ENCODE measurements around the gene MSL3B.

DNA sequence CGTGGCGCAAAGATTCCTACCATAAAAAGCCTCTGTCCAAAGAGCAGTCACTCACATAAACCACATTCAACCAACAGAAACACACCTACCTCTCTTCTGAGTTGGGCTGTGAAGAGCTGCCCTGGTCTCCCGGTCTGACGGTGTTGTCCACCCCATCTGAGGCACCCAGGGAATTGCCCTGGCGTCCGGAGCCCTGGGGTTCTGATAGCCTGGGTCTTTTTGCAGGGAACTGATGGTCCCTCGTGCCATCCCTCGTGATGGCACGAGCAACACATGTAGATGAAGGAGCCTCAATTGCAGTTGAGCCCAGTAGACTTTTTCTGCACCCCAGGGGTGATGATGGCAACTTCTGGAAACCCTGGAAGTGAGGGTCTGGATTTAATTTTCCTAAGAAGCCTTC is 27.7 kb downstream of the MSL3B start:
- TF ChIP-seq, protein P1, sequence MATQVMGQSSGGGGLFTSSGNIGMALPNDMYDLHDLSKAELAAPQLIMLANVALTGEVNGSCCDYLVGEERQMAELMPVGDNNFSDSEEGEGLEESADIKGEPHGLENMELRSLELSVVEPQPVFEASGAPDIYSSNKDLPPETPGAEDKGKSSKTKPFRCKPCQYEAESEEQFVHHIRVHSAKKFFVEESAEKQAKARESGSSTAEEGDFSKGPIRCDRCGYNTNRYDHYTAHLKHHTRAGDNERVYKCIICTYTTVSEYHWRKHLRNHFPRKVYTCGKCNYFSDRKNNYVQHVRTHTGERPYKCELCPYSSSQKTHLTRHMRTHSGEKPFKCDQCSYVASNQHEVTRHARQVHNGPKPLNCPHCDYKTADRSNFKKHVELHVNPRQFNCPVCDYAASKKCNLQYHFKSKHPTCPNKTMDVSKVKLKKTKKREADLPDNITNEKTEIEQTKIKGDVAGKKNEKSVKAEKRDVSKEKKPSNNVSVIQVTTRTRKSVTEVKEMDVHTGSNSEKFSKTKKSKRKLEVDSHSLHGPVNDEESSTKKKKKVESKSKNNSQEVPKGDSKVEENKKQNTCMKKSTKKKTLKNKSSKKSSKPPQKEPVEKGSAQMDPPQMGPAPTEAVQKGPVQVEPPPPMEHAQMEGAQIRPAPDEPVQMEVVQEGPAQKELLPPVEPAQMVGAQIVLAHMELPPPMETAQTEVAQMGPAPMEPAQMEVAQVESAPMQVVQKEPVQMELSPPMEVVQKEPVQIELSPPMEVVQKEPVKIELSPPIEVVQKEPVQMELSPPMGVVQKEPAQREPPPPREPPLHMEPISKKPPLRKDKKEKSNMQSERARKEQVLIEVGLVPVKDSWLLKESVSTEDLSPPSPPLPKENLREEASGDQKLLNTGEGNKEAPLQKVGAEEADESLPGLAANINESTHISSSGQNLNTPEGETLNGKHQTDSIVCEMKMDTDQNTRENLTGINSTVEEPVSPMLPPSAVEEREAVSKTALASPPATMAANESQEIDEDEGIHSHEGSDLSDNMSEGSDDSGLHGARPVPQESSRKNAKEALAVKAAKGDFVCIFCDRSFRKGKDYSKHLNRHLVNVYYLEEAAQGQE (IDR thresholded peaks at IDR 0.05; ENCODE audit: insufficient replicate concordance, low read depth), result no peak
- TF ChIP-seq, protein P2, sequence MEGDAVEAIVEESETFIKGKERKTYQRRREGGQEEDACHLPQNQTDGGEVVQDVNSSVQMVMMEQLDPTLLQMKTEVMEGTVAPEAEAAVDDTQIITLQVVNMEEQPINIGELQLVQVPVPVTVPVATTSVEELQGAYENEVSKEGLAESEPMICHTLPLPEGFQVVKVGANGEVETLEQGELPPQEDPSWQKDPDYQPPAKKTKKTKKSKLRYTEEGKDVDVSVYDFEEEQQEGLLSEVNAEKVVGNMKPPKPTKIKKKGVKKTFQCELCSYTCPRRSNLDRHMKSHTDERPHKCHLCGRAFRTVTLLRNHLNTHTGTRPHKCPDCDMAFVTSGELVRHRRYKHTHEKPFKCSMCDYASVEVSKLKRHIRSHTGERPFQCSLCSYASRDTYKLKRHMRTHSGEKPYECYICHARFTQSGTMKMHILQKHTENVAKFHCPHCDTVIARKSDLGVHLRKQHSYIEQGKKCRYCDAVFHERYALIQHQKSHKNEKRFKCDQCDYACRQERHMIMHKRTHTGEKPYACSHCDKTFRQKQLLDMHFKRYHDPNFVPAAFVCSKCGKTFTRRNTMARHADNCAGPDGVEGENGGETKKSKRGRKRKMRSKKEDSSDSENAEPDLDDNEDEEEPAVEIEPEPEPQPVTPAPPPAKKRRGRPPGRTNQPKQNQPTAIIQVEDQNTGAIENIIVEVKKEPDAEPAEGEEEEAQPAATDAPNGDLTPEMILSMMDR (IDR thresholded peaks at IDR 0.05; ENCODE audit: insufficient read depth, low read length), result no peak
- TF ChIP-seq POLR2AphosphoS5 (IDR thresholded peaks at IDR 0.05; ENCODE audit: low read depth), result no peak
